NOMO-1 (cell line): Measurements from ENCODE around the gene PPP6R2.
"Not testable (repeated sequence)": the region's sequence is repeated elsewhere in the genome, so short reads cannot be mapped to it uniquely, and the experiment has no call there.

Experiments
- DNase-seq, 2 experiments: peaks; one replicate each; lab custom pipeline; 2025; ENCODE audit not compliant: unreplicated experiment in 2 of 2; lab: John Stamatoyannopoulos, UW

PPP6R2 gene

DNA sequence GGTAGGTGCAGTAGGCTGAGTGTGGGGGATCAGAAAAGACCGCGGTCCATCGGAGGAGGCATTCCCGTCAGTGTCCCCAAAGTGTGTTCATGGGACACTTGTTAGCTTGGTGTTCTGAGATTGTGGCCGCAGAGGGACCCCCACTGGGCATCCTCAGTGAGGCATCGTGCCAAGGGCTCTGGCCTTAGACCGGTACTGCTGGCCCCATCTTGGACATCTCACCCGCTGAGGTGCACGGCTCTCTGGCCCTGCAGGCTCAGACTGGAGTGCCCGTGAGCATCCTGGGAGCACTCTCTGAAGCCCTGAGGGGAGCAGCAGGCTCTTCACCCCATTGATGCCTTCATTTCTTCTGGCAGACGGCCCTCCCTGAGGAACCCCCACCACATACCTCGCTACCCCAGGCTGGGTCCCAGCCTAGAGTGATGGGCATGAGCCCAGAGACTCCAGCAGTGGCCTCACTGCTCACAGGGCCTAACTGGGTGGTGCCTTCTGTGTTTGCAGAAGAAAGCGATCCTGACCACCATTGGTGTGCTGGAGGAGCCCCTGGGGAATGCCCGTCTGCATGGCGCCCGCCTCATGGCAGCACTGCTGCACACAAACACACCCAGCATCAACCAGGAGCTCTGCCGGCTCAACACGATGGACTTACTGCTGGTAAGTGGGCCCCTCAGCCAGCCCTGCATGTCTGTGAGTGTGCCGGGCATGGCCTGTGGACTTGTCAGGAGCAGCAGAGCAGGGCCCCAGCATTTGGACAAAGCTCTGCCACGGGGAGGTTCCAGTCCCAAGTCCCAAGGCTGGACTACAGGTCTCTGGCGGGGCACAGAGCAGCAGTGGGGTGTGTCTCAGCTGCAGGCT, 80.1 kb downstream of the PPP6R2 start:
- no peak for DNase-seq

DNA sequence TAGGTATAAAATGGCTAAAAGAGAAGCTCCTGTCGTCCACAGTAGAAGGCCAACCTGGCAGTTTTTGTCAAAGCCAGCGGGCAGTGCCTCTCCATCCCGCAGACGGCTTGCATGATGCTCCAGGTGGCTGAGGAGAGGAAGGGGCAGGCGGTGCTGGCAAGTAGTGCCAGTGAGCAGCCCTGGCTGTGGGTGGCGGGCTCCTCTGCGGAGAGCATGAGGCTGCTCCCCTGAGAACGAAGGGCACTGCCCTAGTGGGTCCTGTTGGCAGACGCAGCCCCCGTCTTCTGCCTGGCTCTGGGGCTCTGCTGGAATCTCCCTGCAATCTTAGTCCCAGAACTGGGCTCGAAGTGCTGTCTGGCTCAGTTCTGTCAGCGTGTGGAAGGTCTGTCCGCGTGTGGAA, 80.8 kb downstream of the PPP6R2 start:
- no peak for DNase-seq

DNA sequence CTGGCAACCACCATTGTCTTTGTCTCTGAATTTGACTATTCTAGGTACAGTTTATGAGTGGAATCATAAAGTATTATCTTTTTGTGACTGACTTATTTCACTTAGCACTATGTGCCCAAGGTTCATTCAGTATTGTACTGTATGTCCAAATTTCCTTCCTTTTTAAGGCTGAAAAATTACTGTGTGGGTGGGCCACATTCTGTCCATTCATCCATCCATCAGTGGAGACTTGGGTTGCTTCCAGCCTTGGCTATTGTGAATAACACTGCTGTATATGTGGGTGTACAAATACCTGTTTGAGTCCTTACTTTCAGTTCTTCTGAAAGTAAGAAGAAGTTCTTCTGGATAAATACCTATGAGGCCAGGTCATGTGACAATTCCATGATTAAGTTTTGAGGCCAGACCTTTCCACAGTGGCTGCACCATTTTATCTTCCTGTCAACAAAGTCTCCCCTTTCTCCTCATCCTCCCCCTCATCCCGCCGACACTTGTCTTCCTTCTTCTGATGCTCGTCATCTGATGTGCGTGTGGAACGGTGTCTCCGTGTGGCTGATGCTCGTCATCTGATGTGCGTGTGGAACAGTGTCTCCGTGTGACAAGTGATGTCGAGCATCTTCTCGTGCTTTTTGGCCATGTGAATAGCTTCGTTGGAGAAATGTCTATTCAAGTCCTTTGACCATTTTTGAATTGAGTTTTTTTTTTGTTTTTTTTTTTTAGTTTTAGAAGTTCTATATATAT, 82.2 kb downstream of the PPP6R2 start:
- DNase-seq, result no peak

DNA sequence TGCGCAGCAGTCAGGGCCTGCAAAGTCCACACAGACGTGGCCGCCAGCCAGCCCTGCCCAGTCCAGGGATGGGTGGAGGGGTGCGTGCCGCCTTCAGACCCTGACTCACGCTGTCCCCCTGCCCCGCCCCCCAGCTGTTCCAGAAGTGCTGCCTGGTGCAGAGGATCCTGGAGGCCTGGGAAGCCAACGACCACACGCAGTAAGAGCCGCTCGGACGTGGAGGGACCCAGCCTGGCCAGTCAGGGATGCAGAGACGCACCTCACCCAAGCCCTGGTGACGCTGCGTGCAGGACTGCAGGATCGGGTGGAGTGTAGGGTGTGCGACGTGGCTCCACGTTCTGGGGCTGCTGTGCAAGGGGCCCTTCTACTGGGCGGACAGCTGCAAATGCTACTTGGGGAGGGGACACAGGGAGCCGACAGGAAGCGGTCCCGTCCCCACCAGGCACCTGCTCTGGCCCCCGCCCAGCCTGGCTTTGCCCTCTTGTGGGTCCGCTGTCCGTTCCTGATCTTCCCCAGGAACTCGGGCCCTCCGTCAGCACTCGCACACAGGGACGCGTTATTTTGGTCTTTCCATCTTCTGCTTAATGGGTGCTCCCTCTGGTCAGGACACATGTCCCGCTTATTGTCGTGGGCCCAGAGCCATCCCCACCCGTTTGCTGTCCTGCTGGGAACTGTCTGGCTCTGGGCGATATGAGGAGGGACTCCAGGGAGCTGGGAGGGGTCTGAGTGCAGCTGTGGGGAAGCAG, 89.2 kb downstream of the PPP6R2 start:
- DNase-seq, result no peak

DNA sequence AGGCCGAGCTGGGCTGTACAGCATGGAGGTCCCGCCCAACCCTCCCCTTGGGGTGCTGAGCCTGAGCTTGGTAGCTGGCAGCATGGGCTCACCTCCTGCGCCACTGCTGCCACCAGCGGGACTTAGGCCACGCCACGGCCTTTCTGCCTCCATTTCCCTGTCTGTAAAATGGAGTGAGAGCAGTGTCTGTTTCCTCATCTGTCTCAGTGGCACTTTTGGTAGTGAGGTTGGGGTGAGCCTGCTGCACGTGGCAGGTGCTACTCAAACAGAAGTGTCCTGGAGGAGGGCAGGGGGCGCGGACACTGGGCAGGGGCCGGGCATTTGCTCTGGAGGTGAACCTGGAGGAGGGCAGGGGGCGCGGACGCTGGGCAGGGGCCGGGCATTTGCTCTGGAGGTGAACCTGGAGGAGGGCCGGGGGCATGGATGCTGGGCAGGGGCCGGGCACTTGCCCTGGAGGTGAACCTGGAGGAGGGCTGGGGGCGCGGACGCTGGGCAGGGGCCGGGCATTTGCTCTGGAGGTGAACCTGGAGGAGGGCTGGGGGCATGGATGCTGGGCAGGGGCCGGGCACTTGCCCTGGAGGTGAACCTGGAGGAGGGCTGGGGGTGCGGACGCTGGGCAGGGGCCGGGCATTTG, 89.9 kb downstream of the PPP6R2 start:
- DNase-seq, result not testable (repeated sequence)

DNA sequence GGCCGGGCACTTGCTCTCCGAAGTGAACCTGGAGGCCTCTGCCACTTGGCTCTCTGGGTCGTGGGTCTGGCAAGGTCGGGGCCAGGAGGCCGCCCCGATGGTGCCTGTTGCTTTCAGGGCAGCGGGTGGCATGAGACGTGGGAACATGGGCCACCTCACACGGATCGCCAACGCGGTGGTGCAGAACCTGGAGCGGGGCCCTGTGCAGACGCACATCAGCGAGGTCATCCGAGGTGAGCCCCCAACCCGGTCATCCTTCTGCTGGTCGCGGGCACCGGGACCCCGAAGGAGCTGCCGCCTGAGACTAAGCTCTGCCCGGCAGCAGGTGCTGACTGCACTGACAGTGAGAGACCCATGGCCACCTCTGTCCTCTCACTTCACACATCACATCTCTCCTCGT, 91.7 kb downstream of the PPP6R2 start:
- no peak for DNase-seq

DNA sequence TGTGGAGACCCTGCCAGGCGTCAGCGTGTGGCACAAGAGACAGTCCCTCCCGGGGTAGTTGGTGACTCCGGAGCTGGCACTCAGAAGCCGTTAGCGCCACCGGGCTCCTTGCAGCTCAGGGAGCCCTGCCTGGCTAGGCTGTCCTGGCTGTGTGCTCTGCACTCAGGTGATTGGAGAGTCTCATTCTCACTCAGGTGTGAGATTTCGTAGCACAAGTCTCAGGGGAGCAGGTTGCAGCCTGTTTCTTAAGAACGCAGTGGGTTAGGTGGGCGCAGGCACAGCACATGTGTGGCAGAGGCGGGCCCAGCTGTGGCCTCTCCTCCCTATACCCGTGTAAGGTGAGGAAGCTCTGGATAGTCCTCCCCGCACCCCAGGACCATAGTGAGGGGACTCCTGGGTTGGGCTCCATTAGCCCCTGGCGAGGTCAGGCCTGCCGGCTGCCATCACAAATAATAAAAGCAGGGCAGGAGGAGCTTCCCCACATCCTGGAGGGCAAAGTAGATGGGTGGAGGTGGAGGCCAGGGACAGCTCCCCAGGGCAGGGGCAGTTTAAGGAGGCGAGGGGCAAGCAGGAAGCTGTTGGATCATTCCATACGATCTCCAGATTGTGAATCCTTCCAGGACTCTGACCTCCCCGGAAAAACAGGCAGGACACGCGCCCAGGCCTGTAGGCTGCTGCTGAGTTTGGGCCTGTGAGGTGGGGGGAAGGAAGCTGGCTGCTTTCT, 92.3 kb downstream of the PPP6R2 start:
- DNase-seq, result no peak

DNA sequence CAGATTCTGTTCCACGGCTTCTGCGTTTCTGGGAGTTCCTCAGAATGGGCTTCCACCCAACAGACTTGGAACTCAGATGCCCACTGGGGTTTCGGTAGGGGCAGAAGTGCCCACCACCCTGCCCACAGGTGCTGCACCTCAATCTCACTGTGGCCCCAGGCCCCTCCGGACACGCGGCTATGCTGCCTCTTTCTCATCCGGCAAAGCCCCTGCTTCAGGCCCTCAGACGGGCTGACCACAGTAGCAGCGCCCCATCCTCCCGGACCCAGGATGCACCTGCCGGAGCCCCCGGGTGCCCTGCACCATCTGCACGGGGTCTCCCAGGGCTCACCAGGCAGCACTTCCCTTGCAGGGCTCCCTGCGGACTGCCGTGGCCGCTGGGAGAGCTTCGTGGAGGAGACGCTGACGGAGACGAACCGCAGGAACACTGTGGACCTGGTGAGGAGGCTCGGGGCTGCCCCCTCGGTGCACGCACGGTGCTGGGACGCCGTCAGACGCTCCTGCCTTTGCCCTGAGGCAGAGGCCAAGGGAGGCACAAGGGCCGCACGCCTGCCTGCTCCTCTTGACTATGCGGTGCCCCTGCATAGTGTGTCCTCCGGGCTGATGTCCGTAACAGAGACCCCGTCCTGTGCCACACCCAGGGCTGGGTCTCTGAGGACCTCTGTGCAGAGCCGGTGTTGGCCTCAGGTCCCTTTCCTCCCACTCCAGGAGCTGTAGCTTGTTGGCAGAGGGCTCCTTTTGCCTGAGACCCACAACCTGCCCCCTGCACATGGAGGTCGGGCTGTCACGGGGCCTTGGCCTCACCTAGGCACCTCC, 93.1 kb downstream of the PPP6R2 start:
- DNase-seq, result no peak

DNA sequence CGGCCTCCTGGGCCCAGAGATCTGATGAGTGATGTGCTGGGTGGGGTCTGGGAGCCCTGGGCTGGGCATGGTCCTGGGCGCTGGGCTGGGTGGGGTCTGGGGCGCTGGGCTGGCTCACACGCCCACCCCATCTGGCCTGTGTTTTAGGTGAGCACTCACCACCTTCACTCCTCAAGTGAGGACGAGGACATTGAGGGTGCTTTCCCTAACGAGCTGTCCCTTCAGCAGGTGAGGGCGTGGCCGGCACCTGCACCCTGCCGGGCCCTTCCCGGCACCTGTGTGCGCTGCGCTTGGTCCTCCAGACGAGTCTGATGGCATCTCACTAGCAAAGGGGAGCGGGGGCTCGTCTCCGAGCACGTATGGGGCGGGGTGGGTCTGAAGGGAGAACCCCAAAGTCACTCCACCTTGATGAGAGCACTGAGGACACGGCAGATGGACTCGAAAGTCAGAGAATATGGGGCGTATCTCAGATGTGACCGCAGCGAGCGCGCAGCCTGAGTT, 93.8 kb downstream of the PPP6R2 start:
- DNase-seq, result no peak

DNA sequence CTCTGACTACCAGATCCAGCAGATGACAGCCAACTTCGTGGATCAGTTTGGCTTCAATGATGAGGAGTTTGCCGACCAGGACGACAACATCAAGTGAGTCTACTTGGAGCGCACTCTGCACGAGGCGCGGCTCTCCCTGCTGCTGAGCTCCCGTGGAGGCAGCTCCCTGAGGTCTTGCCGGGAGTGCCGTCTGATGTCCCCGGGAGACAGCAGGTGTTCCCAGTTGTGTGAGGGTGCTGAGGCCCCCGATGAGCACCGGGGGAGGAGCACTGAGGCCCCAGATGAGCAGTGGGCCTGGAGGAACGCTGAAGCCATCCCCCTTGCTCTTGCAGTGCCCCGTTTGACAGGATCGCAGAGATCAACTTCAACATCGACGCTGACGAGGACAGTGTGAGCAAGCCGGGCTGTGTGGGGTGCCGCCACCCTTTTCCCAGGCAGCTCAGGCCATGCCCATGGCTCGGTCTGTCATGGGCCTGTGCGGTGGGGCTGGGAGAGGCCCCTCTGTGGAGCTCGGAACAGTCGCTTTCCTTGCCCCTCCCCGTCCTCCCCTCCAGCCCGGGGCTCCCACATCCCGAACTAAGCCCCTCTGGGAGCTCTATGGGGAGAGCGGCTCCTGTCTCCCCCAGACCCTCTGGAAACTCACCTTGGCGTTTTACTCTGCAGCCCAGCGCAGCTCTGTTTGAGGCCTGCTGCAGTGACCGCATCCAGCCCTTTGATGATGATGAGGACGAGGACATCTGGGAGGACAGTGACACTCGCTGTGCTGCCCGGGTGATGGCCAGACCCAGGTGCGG, 94.6 kb downstream of the PPP6R2 start:
- DNase-seq, result no peak

DNA sequence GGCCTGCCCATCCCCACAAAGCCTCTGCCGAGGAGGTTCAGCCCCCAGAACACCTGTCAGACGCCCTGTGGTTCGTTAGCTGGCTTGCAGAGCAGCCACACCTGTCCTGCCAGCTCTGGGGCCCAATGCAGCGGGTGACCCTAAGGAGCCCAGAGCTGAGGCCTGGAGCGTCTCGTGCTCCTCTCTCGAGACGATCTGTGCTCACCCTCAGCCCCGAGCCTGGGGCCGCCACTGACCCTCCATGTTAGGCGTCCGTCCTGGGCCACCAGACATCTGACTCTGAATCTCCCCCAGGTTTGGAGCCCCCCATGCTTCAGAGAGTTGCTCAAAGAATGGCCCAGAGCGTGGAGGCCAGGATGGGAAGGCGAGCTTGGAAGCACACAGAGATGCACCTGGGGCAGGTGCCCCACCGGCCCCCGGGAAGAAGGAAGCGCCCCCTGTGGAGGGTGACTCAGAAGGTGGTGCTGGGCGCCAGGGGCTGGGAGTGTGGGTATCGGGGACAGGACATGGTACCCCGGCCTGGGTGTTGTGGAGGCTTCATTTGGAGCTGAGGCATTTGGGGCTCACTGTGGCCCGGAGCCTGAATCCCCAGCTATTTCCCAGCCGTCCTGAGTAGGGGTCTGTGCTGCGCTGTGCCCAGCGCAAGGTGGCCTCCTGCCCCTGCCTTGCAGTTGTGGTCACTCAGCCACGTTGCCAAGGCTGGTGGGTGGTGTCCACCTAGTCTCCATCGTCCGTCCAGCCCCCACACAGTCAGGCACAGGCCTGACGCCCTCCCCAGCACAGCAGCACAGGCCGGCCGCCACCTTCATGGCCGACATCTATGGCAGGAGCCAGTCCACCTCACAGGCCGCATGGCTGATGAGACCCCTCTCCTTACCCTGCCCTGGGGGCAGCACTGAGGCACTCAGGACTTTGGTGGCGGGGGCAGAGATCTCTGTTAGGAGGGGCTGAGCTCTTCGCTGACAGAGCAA, 95.5 kb downstream of the PPP6R2 start:
- no peak for DNase-seq

DNA sequence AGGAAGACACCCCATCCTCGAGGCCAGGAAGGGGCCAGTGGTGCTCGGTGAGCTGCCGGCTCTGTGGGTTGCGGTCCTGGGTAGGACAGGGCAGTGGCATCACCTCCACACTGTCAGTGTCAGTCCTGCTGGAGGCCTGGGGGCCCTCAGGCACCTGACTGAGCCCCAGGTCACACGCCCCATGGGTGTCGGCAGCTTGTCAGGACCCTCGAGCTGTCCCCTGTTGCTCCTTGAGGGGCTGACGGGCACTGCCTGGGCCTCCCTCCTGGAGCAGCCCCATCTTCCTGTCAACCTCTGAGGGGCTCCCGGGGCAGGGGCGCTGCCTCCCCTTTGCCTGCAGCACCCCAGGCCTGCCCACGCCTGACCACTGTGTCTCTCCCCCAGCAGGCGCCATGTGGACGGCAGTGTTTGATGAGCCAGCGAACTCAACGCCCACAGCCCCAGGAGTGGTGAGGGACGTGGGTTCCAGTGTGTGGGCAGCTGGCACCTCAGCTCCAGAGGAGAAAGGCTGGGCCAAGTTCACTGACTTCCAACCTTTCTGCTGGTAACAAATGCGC, 96.3 kb downstream of the PPP6R2 start:
- DNase-seq, result no peak

DNA sequence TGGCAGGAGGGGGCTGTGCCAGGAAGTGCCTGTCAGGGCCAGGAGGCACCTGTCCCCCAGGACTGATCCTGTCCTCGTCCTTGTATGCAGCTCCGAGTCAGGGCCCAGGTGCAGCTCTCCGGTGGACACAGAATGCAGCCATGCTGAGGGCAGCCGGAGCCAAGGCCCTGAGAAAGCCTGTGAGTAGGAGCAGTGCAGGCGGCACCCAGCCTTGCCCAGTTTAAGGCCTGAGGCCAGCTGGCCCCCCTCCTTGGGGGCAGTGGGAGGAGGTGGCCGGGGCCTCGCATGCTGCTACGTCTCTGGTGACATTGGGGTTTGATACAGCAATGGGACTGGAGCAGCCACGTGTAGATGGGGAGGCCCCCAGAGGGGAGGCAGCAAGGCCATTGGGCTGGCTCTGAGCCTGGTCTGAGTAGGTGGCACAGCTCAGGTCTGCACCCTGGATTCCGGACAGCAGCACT, 96.8 kb downstream of the PPP6R2 start:
- no peak for DNase-seq

DNA sequence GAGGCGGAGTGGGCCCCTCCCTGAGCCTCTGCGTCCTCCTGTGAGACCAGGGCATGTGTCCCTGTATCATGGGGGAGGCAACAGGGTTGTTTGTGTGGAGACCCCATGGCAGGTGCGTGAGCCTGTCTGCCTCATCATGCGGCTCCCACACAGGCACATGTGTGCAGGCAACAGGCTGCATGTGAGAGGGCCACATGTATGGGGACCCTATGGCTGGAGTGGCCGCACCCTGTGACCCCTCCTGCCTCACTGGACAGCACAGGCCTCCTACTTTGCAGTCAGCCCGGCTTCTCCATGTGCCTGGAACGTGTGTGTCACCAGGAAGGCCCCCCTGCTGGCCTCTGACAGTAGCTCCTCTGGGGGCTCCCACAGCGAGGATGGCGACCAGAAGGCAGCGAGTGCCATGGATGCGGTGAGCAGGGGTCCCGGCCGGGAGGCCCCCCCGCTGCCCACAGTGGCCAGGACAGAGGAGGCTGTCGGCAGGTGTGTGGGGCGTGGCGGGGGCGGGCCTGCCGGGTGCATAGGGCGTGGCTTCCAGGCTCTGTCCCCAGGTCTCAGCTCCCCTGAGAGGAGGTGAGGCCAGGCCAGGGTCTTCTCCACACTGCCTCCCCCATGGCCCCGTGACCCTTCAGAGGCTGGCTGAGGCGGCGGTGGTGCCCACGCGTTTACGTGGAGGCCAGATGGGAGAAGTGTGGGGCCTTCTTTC, 97.6 kb downstream of the PPP6R2 start:
- DNase-seq, result no peak

DNA sequence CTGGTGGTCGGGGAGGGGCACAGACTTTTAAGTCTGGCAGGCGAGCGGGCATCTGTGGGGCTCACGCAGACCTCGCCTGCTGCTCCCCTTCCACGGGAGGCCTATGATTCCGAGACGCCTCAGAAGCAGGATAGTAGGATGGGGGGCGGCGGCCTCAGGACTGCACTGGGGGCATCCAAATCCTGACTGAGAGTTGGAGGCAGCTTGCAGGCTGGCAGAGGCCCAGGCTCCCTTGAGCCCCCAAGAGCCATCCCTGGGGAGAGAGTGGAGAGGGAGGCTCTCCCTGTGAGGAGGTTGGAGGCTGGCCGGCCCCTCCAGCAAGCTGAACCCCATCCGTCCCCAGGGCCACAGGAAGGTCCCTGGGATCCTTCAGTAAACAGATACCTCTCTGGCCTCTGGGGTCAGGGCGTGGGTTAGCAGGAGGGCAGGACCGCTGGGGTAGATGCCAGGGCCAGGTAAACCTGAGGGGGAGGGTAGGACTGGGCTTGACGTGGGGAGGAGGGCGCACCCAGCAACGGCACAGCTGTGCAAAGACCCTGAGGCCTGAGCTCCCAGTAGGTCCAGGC, 98.4 kb downstream of the PPP6R2 start:
- DNase-seq, result no peak

DNA sequence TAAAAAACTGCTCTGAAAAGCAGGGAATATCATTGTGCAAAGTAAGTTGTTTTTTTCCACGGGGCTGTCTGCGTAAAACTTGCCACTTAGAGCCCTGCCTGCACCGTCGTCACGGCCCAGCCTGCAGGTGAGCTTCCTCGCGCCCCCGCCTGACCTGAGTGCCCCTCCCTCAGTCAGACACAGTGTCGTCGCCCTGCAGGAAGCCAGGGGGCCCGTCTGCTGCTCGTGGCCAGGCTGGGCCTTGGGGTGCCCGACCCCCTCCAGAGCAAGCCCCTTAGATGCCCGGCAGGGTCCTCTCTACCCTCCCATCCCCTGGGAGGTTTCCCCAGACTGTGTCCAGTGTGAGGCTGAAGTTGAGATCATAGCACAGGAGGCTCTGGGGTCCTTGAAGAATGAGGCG, 100.1 kb downstream of the PPP6R2 start:
- no peak for DNase-seq
